HEK293 (cell line): ENCODE measurements around the gene PAN2.

Source experiments
- CTCF ChIA-PET: fragments of 350-600 bp; formaldehyde crosslinking; extraction: SDS; loops from one replicate; lab custom pipeline; 2021; ENCODE audit warnings: antibody characterized with exemption; lab: Yijun Ruan, JAX
- POLR2A ChIA-PET: fragments of 300-600 bp; formaldehyde crosslinking; extraction: SDS; loops from one replicate; lab custom pipeline; 2020; ENCODE audit warnings: antibody characterized with exemption, inconsistent platforms; lab: Yijun Ruan, JAX
- H3K27ac ChIP-seq: fragments of 200-500 bp; sonication (Bioruptor generic); 2 replicates; pipeline ENCODE4 v1.5.1; 2014; ENCODE audit warnings: low read depth, low read length, control low read depth, inconsistent platforms; ENCODE audit errors: extremely low read depth
- H3K36me3 ChIP-seq, 2 experiments: fragments of 200-500 bp in 1 of 2; sonication (Bioruptor generic) in 1 of 2; 1 replicate in 1 of 2; 2 replicates in 1 of 2; pipeline ENCODE4 v1.5.1; 2014 to 2017; ENCODE audit warnings: inconsistent platforms in 2 of 2, low read length in 2 of 2; ENCODE audit not compliant: control insufficient read depth in 2 of 2, insufficient read depth in 1 of 2
- H3K4me1 ChIP-seq: fragments of 200-500 bp; sonication (Bioruptor generic); 2 replicates; pipeline ENCODE4 v1.5.1; 2014; ENCODE audit warnings: mild to moderate bottlenecking, low read length, inconsistent platforms; ENCODE audit not compliant: control insufficient read depth, insufficient read depth
- H3K4me3 ChIP-seq: 2 replicates; pipeline ENCODE4 v1.5.1; 2011; ENCODE audit warnings: low read depth, mild to moderate bottlenecking, control low read depth, low read length, moderate library complexity
- H3K9me3 ChIP-seq: fragments of 200-500 bp; sonication (Bioruptor generic); 2 replicates; pipeline ENCODE4 v1.5.1; 2014; ENCODE audit warnings: low read depth, low read length, inconsistent platforms; ENCODE audit not compliant: control insufficient read depth, insufficient read depth
- ATF2 ChIP-seq: fragments of 450-650 bp; formaldehyde crosslinking; IDR thresholded peaks from 2 replicates; pipeline ENCODE4 v1.5.1; 2016; ENCODE audit warnings: missing biosample characterization, missing genetic modification characterization, low read depth
- FEZF1 ChIP-seq: fragments of 450-650 bp; formaldehyde crosslinking; IDR thresholded peaks from 2 replicates; pipeline ENCODE4 v1.5.1; 2016; ENCODE audit warnings: missing biosample characterization, missing genetic modification characterization
- KLF1 ChIP-seq: fragments of 450-650 bp; formaldehyde crosslinking; IDR thresholded peaks from 2 replicates; pipeline ENCODE4 v1.5.1; 2016; ENCODE audit warnings: missing biosample characterization, missing genetic modification characterization
- PATZ1 ChIP-seq: fragments of 450-650 bp; formaldehyde crosslinking; IDR thresholded peaks from 2 replicates; pipeline ENCODE4 v1.5.1; 2016; ENCODE audit warnings: missing biosample characterization, missing genetic modification characterization
- PRDM6 ChIP-seq: fragments of 450-650 bp; formaldehyde crosslinking; IDR thresholded peaks from 2 replicates; pipeline ENCODE4 v1.5.1; 2017; ENCODE audit warnings: missing biosample characterization, missing genetic modification characterization
- SCRT2 ChIP-seq: fragments of 450-650 bp; formaldehyde crosslinking; IDR thresholded peaks from 2 replicates; pipeline ENCODE4 v1.5.1; 2016; ENCODE audit warnings: missing biosample characterization, missing genetic modification characterization
- SETDB1 ChIP-seq: IDR thresholded peaks from one replicate; pipeline ENCODE4 v1.6.1; 2017; ENCODE audit warnings: mild to moderate bottlenecking, low read length, moderate library complexity, mixed read lengths; ENCODE audit not compliant: insufficient read length
- SP7 ChIP-seq: fragments of 450-650 bp; formaldehyde crosslinking; IDR thresholded peaks from 2 replicates; pipeline ENCODE4 v1.5.1; 2016; ENCODE audit warnings: missing biosample characterization, missing genetic modification characterization
- YY2 ChIP-seq: fragments of 450-650 bp; formaldehyde crosslinking; IDR thresholded peaks from 2 replicates; pipeline ENCODE4 v1.5.1; 2016; ENCODE audit warnings: missing biosample characterization, missing genetic modification characterization
- ZFP69B ChIP-seq: fragments of 450-650 bp; formaldehyde crosslinking; IDR thresholded peaks from 2 replicates; pipeline ENCODE4 v1.5.1; 2016; ENCODE audit warnings: missing biosample characterization, missing genetic modification characterization
- ZNF140 ChIP-seq: fragments of 450-650 bp; formaldehyde crosslinking; IDR thresholded peaks from 2 replicates; pipeline ENCODE4 v1.5.1; 2016; ENCODE audit warnings: missing biosample characterization, missing genetic modification characterization
- ZNF280C ChIP-seq: fragments of 450-650 bp; formaldehyde crosslinking; IDR thresholded peaks from 2 replicates; pipeline ENCODE4 v1.5.1; 2016; ENCODE audit warnings: missing biosample characterization, missing genetic modification characterization
- ZNF302 ChIP-seq: fragments of 450-650 bp; formaldehyde crosslinking; IDR thresholded peaks from 2 replicates; pipeline ENCODE4 v1.5.1; 2016; ENCODE audit warnings: missing biosample characterization, missing genetic modification characterization, low read depth
- ZNF311 ChIP-seq: fragments of 450-650 bp; formaldehyde crosslinking; IDR thresholded peaks from 2 replicates; pipeline ENCODE4 v1.5.1; 2017; ENCODE audit warnings: missing biosample characterization, missing genetic modification characterization, borderline replicate concordance
- ZNF341 ChIP-seq: fragments of 450-650 bp; formaldehyde crosslinking; IDR thresholded peaks from 2 replicates; pipeline ENCODE4; 2016; ENCODE audit warnings: low read depth, missing biosample characterization, missing genetic modification characterization
- ZNF394 ChIP-seq: fragments of 450-650 bp; formaldehyde crosslinking; IDR thresholded peaks from 2 replicates; pipeline ENCODE4 v1.5.1; 2016; ENCODE audit warnings: missing biosample characterization, missing genetic modification characterization, mild to moderate bottlenecking, moderate library complexity, borderline replicate concordance
- ZNF416 ChIP-seq: fragments of 450-650 bp; formaldehyde crosslinking; IDR thresholded peaks from 2 replicates; pipeline ENCODE4 v1.5.1; 2016; ENCODE audit warnings: missing biosample characterization, missing genetic modification characterization
- ZNF501 ChIP-seq: fragments of 450-650 bp; formaldehyde crosslinking; IDR thresholded peaks from 2 replicates; pipeline ENCODE4 v1.5.1; 2016; ENCODE audit warnings: missing biosample characterization, missing genetic modification characterization
- ZNF596 ChIP-seq: fragments of 450-650 bp; IDR thresholded peaks from 2 replicates; pipeline ENCODE4 v1.5.0; 2018; ENCODE audit warnings: missing biosample characterization, mild to moderate bottlenecking, missing genetic modification characterization, moderate library complexity
- ZNF600 ChIP-seq: fragments of 450-650 bp; formaldehyde crosslinking; IDR thresholded peaks from 2 replicates; pipeline ENCODE4 v1.5.1; 2016; ENCODE audit warnings: missing biosample characterization, missing genetic modification characterization
- ZNF623 ChIP-seq: fragments of 450-650 bp; formaldehyde crosslinking; IDR thresholded peaks from 2 replicates; pipeline ENCODE4 v1.5.1; 2016; ENCODE audit warnings: missing biosample characterization, missing genetic modification characterization
- ZNF791 ChIP-seq: fragments of 450-650 bp; formaldehyde crosslinking; IDR thresholded peaks from 2 replicates; pipeline ENCODE4 v1.5.1; 2016; ENCODE audit warnings: missing biosample characterization, missing genetic modification characterization
- ZNF837 ChIP-seq: fragments of 450-650 bp; formaldehyde crosslinking; IDR thresholded peaks from 2 replicates; pipeline ENCODE4 v1.5.1; 2016; ENCODE audit warnings: missing biosample characterization, missing genetic modification characterization
- ZSCAN16 ChIP-seq: fragments of 450-650 bp; formaldehyde crosslinking; IDR thresholded peaks from 2 replicates; pipeline ENCODE4 v1.5.1; 2016; ENCODE audit warnings: missing biosample characterization, missing genetic modification characterization

PAN2 gene

GRCh38 chr12:56282579-56282978 lies 51.2 kb downstream of the PAN2 start:
- no peaks in the 10 kb centered on the region for H3K9me3 ChIP-seq
- H3K36me3 ChIP-seq, result peaks cover 76 to 84% of the 10 kb centered on the region in 2 experiments
- CTCF ChIA-PET, result interaction anchor here (0.9 to 1.7 kb wide), 2 partner anchors 16 to 24 kb away, joined by 3 to 4 read pairs; partner anchors contain the start of genes ANKRD52 and COQ10A
- no peak overlapping the region for H3K4me3 ChIP-seq
- POLR2A ChIA-PET, result no interaction called here
- no peak overlapping the region for H3K27ac ChIP-seq
- no peak for TF ChIP-seq ZNF596 (tag by site-specific recombination)
- H3K4me1 ChIP-seq, result no peaks in the 10 kb centered on the region

- no peak overlapping the region for H3K27ac ChIP-seq
- H3K36me3 ChIP-seq, result peaks cover 77 to 85% of the 10 kb centered on the region in 2 experiments
- no peaks in the 10 kb centered on the region for H3K9me3 ChIP-seq
- CTCF ChIA-PET, result interaction anchor here (1.0 to 1.7 kb wide), 2 partner anchors 15 to 196 kb away, joined by 3 read pairs; partner anchors contain the start of gene COQ10A
- no peak overlapping the region for H3K4me3 ChIP-seq
- POLR2A ChIA-PET, result no interaction called here
- TF ChIP-seq ZSCAN16 (tag by site-specific recombination), result no peak
- no peak for TF ChIP-seq ZNF302 (tag by site-specific recombination)
- no peak for TF ChIP-seq ZNF600 (tag by site-specific recombination)
- TF ChIP-seq ZNF311 (tag by site-specific recombination), result no peak
- TF ChIP-seq KLF1 (tag by site-specific recombination), result no peak
- TF ChIP-seq ZNF416, result no peak
- no peak for TF ChIP-seq SCRT2 (tag by site-specific recombination)
- TF ChIP-seq ZNF791 (tag by site-specific recombination), result no peak
- no peak for TF ChIP-seq PRDM6
- no peak for TF ChIP-seq FEZF1 (tag by site-specific recombination)
- no peak for TF ChIP-seq ZNF623 (tag by site-specific recombination)
- no peak for TF ChIP-seq ZNF394
- H3K4me1 ChIP-seq, result no peaks in the 10 kb centered on the region
Measured at GRCh38 chr12:56282030-56282429, 51.8 kb downstream of the PAN2 start.

GRCh38 chr12:56280849-56281248 lies 53.0 kb downstream of the PAN2 start:
- ChIA-PET POLR2A (interaction anchor here (0.9 kb wide), 1 partner anchor 13 kb away, joined by 5 read pairs; the partner anchor contains the start of gene COQ10A), CTCF (interaction anchor here (1.5 kb wide), 1 partner anchor 22 kb away, joined by 3 read pairs; no protein-coding TSS in a partner anchor)
- no peaks in the 10 kb centered on the region for H3K4me1 ChIP-seq
- no peak overlapping the region for H3K27ac ChIP-seq
- H3K4me3 ChIP-seq, result no peak overlapping the region
- H3K36me3 ChIP-seq, result peaks cover 85 to 86% of the 10 kb centered on the region in 2 experiments
- no peaks in the 10 kb centered on the region for H3K9me3 ChIP-seq
- TF ChIP-seq ZNF341 (tag by site-specific recombination) (no peak), ZNF140 (tag by site-specific recombination) (no peak), ATF2 (no peak), PATZ1 (tag by site-specific recombination) (no peak), ZNF501 (tag by site-specific recombination) (no peak), SETDB1 (no peak), ZNF837 (tag by site-specific recombination) (no peak), ZFP69B (no peak), ZNF280C (tag by site-specific recombination) (no peak), SP7 (tag by site-specific recombination) (no peak), YY2 (tag by site-specific recombination) (no peak), PRDM6 (no peak)
